Measurements from ENCODE around the gene LCP2. TPM values are rescaled to one million over a fixed set of nuclear protein-coding genes. Genes with fewer than 3 reads are reported as not detected.

LCP2 gene
- total RNA-seq, 4 donors from 2014 or later, result 3.9 to 17.9 (median 12.6) TPM

DNA sequence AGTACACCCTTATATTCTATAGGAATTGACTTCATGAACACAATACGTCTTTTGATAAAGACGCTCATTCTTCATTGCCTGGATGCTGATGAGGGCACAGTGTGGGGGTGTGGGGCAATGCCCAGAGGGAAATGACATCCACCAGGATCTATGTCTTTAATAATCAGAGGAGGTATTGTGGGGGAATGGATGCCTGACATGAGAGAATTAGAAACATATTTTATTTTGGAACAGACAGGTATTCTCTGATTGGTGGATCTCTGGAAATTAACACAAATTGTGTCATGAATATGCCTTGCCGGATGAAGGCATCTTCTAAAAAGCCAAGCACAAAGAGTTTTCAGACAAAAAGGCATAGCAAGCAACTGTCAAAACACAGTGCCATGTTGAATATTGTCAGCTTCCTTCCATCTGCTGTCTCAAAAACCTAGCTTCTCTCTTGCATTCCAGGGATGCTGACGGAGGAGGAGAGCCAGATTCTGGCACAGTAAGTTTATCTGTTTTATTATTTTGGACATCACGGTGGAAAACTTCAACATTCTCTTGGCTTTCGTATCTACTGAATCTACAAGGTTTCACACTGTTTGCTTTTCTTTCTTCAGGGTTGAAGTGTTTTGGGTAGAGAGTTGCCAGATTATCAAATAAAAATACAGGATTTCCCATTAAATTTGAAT lies 68.7 kb downstream of the LCP2 start:
- Histone ChIP-seq H3K9me3 (no peaks in the 10 kb centered on the region), H3K4me1 (peaks cover 0 to 6% (median 4%) of the 10 kb centered on the region in 3 donors), H3K36me3 (no peaks in the 10 kb centered on the region), H3K4me3 (no peak overlapping the region), H3K27me3 (no peaks in the 10 kb centered on the region), H3K27ac (no peak overlapping the region)
- WGBS, 2 donors, result 77 to 85% methylated on average over 6 of the region's 6 CpGs
- intact Hi-C loops (cut with DNase I), result loop anchor here (5.0 kb wide), 1 partner anchor 193 kb away; no protein-coding TSS in a partner anchor
- TF ChIP-seq POLR2A (IDR thresholded peaks at IDR 0.05), result no peak
- TF ChIP-seq, protein P1, sequence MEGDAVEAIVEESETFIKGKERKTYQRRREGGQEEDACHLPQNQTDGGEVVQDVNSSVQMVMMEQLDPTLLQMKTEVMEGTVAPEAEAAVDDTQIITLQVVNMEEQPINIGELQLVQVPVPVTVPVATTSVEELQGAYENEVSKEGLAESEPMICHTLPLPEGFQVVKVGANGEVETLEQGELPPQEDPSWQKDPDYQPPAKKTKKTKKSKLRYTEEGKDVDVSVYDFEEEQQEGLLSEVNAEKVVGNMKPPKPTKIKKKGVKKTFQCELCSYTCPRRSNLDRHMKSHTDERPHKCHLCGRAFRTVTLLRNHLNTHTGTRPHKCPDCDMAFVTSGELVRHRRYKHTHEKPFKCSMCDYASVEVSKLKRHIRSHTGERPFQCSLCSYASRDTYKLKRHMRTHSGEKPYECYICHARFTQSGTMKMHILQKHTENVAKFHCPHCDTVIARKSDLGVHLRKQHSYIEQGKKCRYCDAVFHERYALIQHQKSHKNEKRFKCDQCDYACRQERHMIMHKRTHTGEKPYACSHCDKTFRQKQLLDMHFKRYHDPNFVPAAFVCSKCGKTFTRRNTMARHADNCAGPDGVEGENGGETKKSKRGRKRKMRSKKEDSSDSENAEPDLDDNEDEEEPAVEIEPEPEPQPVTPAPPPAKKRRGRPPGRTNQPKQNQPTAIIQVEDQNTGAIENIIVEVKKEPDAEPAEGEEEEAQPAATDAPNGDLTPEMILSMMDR (IDR thresholded peaks at IDR 0.05), result no peak
- DNase-seq, result no peak

DNA sequence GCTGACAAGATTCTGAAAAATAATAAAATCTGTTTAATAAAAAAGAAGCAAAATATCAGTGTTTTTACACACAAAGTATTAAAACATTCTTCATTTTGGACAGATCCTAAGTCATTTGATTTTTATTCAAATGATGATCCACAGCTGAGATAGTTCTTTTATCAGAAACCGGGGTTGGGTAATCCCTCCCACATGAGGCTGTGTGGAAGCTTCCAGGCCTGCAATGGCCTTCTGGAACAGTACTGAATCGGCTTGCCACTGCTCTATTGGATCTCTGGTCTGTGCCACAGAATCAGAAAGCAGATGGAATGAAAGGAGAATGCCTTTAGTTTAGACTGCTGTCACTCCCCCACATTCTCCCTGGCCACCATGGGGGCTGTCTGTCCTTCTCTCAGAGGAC lies 70.9 kb downstream of the LCP2 start:
- Histone ChIP-seq H3K27ac (peak overlapping the region in 2 of 4 donors; percentile 3 to 20), H3K4me3 (no peak overlapping the region), H3K36me3 (no peaks in the 10 kb centered on the region), H3K4me1 (peaks cover 0 to 26% (median 8%) of the 10 kb centered on the region in 3 donors), H3K9me3 (no peaks in the 10 kb centered on the region), H3K27me3 (no peaks in the 10 kb centered on the region)
- WGBS, 2 donors, result 45 to 56% methylated on average over 2 of the region's 2 CpGs
- no peak for TF ChIP-seq POLR2A (IDR thresholded peaks at IDR 0.05)
- TF ChIP-seq, protein P1 (IDR thresholded peaks at IDR 0.05), result no peak
- DNase-seq, result no peak
- intact Hi-C loops (cut with DNase I), result loop anchor here (5.0 kb wide), 1 partner anchor 196 kb away; no protein-coding TSS in a partner anchor

DNA sequence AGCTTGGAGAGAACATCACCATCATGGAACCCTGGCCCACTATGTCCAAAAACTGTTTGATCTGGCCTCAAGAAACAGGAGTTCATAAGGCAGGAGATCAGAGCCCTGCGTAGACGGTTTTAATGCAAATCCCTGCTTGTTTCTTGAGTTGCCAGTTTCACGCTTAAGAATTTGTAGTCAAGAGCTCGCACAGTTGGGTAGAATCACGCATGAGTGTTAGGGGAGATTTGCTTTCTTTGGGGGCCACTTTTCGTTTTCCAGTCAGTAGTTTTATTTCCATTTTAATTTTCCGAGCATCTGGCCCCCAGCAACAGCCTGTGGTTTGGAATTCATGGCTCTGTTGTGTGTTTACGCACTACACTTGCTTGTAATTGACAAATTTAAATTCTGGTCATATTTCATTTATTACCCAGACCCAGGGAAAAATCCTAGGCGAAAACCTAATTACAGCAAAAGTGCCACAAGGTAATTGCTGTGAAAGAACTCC lies 71.4 kb downstream of the LCP2 start:
- TF ChIP-seq, protein P1 (IDR thresholded peaks at IDR 0.05), result no peak
- no peak for TF ChIP-seq POLR2A (IDR thresholded peaks at IDR 0.05)
- H3K4me3 ChIP-seq, result no peak overlapping the region
- H3K27ac ChIP-seq, result peak overlapping the region in 2 of 4 donors; percentile 14 to 16
- no peak for DNase-seq
- WGBS, 2 donors, result 71 to 82% methylated on average over 9 of the region's 9 CpGs
- no peaks in the 10 kb centered on the region for H3K9me3 ChIP-seq
- intact Hi-C loops (cut with DNase I), result loop anchor here (5.0 kb wide), 1 partner anchor 196 kb away; no protein-coding TSS in a partner anchor
- H3K4me1 ChIP-seq, result peaks cover 0 to 31% (median 8%) of the 10 kb centered on the region in 3 donors
- H3K27me3 ChIP-seq, result no peaks in the 10 kb centered on the region
- H3K36me3 ChIP-seq, result no peaks in the 10 kb centered on the region

DNA sequence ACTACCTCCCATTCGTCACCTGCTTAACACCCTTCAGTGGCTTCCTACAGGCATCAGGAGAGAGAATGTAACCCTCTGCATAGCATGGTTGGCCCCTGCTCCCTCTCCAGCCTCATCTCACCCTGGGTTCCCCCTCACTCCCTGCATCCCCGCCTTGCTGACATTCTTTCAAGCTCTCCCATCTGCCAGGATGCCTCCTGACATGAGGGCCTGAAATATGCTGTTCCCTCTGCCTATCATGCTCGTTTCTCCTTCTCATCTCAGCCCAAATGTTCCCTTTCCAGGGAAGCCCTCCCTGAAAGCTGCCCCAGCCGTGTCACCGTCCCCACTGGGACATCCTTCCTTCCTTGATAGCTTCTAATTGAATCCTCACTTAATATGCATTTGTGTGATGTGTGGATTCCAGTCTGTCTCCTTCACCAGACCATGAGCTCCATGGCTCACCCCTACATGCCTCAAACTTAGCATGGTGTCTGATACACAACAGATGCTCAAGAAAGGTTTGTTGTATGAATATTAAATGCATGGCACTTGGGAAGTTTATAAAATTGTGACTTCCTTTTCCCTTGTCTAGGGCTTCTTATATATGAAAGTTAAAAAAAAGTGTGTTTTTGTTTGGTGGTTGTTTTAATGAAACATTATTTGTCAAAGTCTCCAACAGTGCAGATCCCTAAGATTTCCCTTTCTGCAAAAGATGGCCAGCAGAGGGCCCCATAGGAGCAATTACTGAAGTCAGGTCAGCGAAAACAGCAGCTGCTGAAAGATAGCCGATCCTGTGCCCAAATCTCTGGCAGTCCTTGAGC lies 72.0 kb downstream of the LCP2 start:
- Histone ChIP-seq H3K9me3 (no peaks in the 10 kb centered on the region), H3K36me3 (no peaks in the 10 kb centered on the region), H3K27me3 (no peaks in the 10 kb centered on the region), H3K4me3 (no peak overlapping the region), H3K4me1 (peaks cover 0 to 32% (median 8%) of the 10 kb centered on the region in 3 donors), H3K27ac (no peak overlapping the region)
- no peak for TF ChIP-seq POLR2A (IDR thresholded peaks at IDR 0.05)
- TF ChIP-seq, protein P1 (IDR thresholded peaks at IDR 0.05), result peak in 5 of 6 experiments; percentile 67 to 80 (median 78)
- DNase-seq, result no peak
- WGBS, 2 donors, result 58 to 77% methylated on average over 5 to 7 of the region's 7 CpGs
- intact Hi-C loops (cut with DNase I), result loop anchor here (5.0 kb wide), 1 partner anchor 197 kb away; no protein-coding TSS in a partner anchor

All from esophagus squamous epithelium (tissue), 5 donors.